K562 (cell line): Measurements from ENCODE around the gene NUTF2. TPM values are rescaled to one million over a fixed set of nuclear protein-coding genes. Genes with fewer than 3 reads are reported as not detected.

Experiments used
- ATAC-seq: fragments of 200-7000 bp; cut with Tn5 transposase; 3 replicates; pipeline ENCODE4 v1.9.1; 2020; ENCODE audit warnings: moderate library complexity
- BruUV-seq: library from RNA; stranded (reverse); fragments of 400-500 nt; replicated peaks from 2 replicates; lab custom pipeline; 2021; lab: Mats Ljungman, UMichigan
- CTCF ChIA-PET: fragments of 300-600 bp; formaldehyde crosslinking; extraction: SDS; loops from one replicate; lab custom pipeline; 2021; ENCODE audit warnings: low intra/inter-chr PET ratio; lab: Yijun Ruan, JAX
- POLR2A ChIA-PET: fragments of 300-600, 350-650 bp; sonication (Branson Sonifier 250); formaldehyde crosslinking; extraction: SDS; loops from one replicate; lab custom pipeline; 2021; ENCODE audit warnings: antibody characterized with exemption, inconsistent platforms; lab: Yijun Ruan, JAX
- DNase-seq, 4 experiments: peaks; one replicate each; pipeline versions ENCODE4 v3.0.0 to v3.0.0-alpha.2; 2011 to 2018; ENCODE audit warnings: low spot score in 3 of 4, mixed read lengths in 3 of 4; ENCODE audit errors: extremely low read depth in 1 of 4
- FAIRE-seq: peaks from 2 replicates; lab custom pipeline; 2011; peaks lifted over from hg19 to GRCh38; lab: Jason Lieb, UNC
- H2AFZ ChIP-seq: 2 replicates; pipeline ENCODE4 v1.6.0; 2011; ENCODE audit warnings: low read depth, low read length, control low read depth, inconsistent platforms
- H3K27ac ChIP-seq: fragments of 200-600 bp; 3 replicates; pipeline ENCODE4 v1.8.0; 2011; ENCODE audit warnings: low read depth, mild to moderate bottlenecking, control low read depth, inconsistent platforms, low read length, moderate library complexity, mixed read lengths; ENCODE audit errors: extremely low read depth
- H3K27me3 ChIP-seq, 2 experiments: fragments of 300-600 bp in 1 of 2; 2 replicates in 1 of 2; 3 replicates in 1 of 2; pipeline versions ENCODE4 v1.6.0 to v1.8.0; 2011; ENCODE audit warnings: inconsistent platforms in 2 of 2, low read length in 2 of 2, mild to moderate bottlenecking in 1 of 2, mixed read lengths in 1 of 2, moderate library complexity in 1 of 2; ENCODE audit not compliant: control insufficient read depth in 2 of 2, insufficient read depth in 2 of 2
- H3K36me3 ChIP-seq: fragments of 300-600 bp; 3 replicates; pipeline ENCODE4 v1.8.0; 2011; ENCODE audit warnings: mild to moderate bottlenecking, low read length, inconsistent platforms; ENCODE audit not compliant: control insufficient read depth, insufficient read depth
- H3K4me1 ChIP-seq, 2 experiments: fragments of 200-600 bp in 1 of 2; replicated peaks in 1 of 2; 2 replicates in 1 of 2; 3 replicates in 1 of 2; pipeline versions ENCODE4 v1.5.1 to v1.8.0; 2011; ENCODE audit warnings: inconsistent platforms in 2 of 2, low read length in 2 of 2, mild to moderate bottlenecking in 1 of 2, mixed read lengths in 1 of 2, moderate library complexity in 1 of 2; ENCODE audit not compliant: control insufficient read depth in 2 of 2, insufficient read depth in 2 of 2
- H3K4me2 ChIP-seq: 2 replicates; pipeline ENCODE4 v1.6.1; 2011; ENCODE audit warnings: low read length, control low read depth, inconsistent platforms, mixed read lengths; ENCODE audit not compliant: insufficient read depth
- H3K4me3 ChIP-seq: fragments of 200-600 bp; sonication (generic), shearing (Covaris generic); 2 replicates; pipeline ENCODE4 v1.5.1; 2016; ENCODE audit warnings: control low read depth, inconsistent platforms
- H3K79me2 ChIP-seq: fragments of 200-600 bp; 3 replicates; pipeline ENCODE4 v1.8.0; 2011; ENCODE audit warnings: low read length, inconsistent platforms; ENCODE audit not compliant: control insufficient read depth, insufficient read depth
- H3K9ac ChIP-seq, 2 experiments: 2 replicates each; pipeline versions ENCODE4 v1.6.0 to v1.6.1; 2011; ENCODE audit warnings: low read depth in 2 of 2, low read length in 2 of 2, control low read depth in 1 of 2, inconsistent platforms in 1 of 2, mild to moderate bottlenecking in 1 of 2, mixed read lengths in 1 of 2; ENCODE audit not compliant: insufficient read depth in 1 of 2
- H3K9me1 ChIP-seq: one replicate; pipeline ENCODE4 v1.6.0; 2011; ENCODE audit warnings: inconsistent platforms, mild to moderate bottlenecking, low read length, moderate library complexity; ENCODE audit not compliant: control insufficient read depth, insufficient read depth
- H3K9me3 ChIP-seq: replicated peaks from 2 replicates; pipeline ENCODE4 v1.5.1; 2011; ENCODE audit warnings: low read depth, low read length, inconsistent platforms; ENCODE audit not compliant: control insufficient read depth, insufficient read depth
- H4K20me1 ChIP-seq: replicated peaks from 2 replicates; pipeline ENCODE4 v1.6.1; 2011; ENCODE audit warnings: low read length, inconsistent platforms, mixed read lengths; ENCODE audit not compliant: control insufficient read depth, insufficient read depth
- HMG20B ChIP-seq: fragments of 250-450 bp; sonication (Bioruptor Pico); IDR thresholded peaks from 2 replicates; pipeline ENCODE4 v1.5.0; 2021; ENCODE audit warnings: mild to moderate bottlenecking
- NFE2 ChIP-seq: IDR thresholded peaks from 2 replicates; pipeline ENCODE4 v1.6.1; 2014; ENCODE audit warnings: antibody characterized with exemption, low read depth
- ZKSCAN3 ChIP-seq: fragments of 250-450 bp; sonication (Bioruptor Pico); IDR thresholded peaks from 2 replicates; pipeline ENCODE4 v1.4.0; 2020
- WGBS: fragments of 100-300 bp; shearing (Covaris generic); methylation state at CpG from one replicate; pipeline ENCODE4 v1.1.6; 2016; ENCODE audit warnings: low coverage, mixed read lengths; ENCODE audit not compliant: insufficient coverage; ENCODE audit errors: missing lambda C conversion rate; 5-methylcytosine and 5-hydroxymethylcytosine counted together
- in situ Hi-C: fragments of 300-500 bp; cut with MboI; formaldehyde crosslinking; loops from 4 replicates; pipeline ENCODE4 v1.15.0; 2018; ENCODE audit warnings: inconsistent platforms, mixed read lengths
- intact Hi-C: fragments of 100-400 bp; cut with micrococcal nuclease; formaldehyde crosslinking; loops from 2 replicates; pipeline ENCODE4 v1.14.2; 2022
- polyA plus RNA-seq, 8 experiments: library from polyadenylated mRNA; depleted of rRNA in 4 of 8; stranded (reverse) in 5 of 8; unstranded in 3 of 8; fragments of >200 nt; fragmentation: Nextera tagmentation in 2 of 8; fragmentation: Illumina TruSeq in 1 of 8; extraction: Ambion mirVana in 2 of 8; extraction: Trizol in 1 of 8; gene quantifications; 2 replicates each; pipeline versions ENCODE4 v1.2.1 to v1.2.3, GENCODE V29; 2011 to 2014; ENCODE audit warnings: inconsistent platforms in 1 of 8, missing spikeins in 1 of 8
- total RNA-seq, 7 experiments: library from RNA; depleted of rRNA in 6 of 7; stranded (reverse); fragments of >200 nt in 6 of 7; fragmentation: Illumina TruSeq in 2 of 7; extraction: Trizol in 2 of 7; gene quantifications; 2 replicates each; pipeline versions ENCODE4 v1.2.1 to v1.2.3, GENCODE V29; 2011 to 2021; ENCODE audit warnings: low replicate concordance in 1 of 7
- TF ChIP-seq, protein P1 (sequence below): fragments of 250-450 bp; sonication (Bioruptor Pico); IDR thresholded peaks from 2 replicates; pipeline ENCODE4 v1.5.0; 2020; ENCODE audit warnings: mild to moderate bottlenecking
- TF ChIP-seq, protein P2 (sequence below): fragments of 250-450 bp; sonication (Bioruptor Pico); IDR thresholded peaks from 2 replicates; pipeline ENCODE4 v1.8.0; 2022; ENCODE audit warnings: moderate library complexity, mild to moderate bottlenecking, inconsistent platforms
- TF ChIP-seq, protein P3 (sequence below): IDR thresholded peaks from 2 replicates; pipeline ENCODE4 v1.6.1; 2011; ENCODE audit warnings: borderline replicate concordance, low read depth, mild to moderate bottlenecking, moderate library complexity, low read length; ENCODE audit not compliant: insufficient read depth, poor library complexity, severe bottlenecking
- TF ChIP-seq, protein P4 (sequence below): sonication (generic); formaldehyde crosslinking; IDR thresholded peaks from 2 replicates; pipeline ENCODE4 v1.5.0; 2020; ENCODE audit warnings: missing genetic modification reagents

NUTF2 gene
- total and polyA plus RNA-seq, 9 of the 15 experiments (the other 6 are each of a cell fraction or from before 2014, with no cell fraction given): 106 to 248 (median 147) TPM

DNA sequence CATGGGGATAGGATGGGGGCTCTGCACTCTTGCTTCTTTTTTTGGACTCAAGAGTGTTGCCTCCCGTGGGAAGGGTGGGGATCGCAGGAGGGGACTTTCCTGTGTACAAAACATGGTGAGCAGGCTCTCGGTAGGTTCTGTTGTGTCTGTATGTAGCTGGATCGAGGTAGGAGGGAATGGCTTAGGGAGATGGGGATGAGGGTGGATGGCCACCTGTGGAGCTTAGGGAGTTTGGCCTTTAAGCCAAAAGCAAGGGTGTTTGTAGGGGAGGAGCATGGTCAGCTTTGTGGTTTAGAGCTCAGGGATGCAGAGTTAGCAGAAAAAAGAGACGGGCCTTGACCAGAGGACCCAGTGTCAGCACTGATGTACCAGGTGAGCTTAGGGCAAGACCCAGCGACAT lies 15.1 kb downstream of the NUTF2 start:
- 85% methylated on average over 6 of the region's 6 CpGs for WGBS
- intact Hi-C loops (no loop called here), in situ Hi-C loops (no loop called here)
- no TSS peak for BruUV-seq
- Histone ChIP-seq H3K4me3 (no peak overlapping the region), H3K9me3 (no peaks in the 10 kb centered on the region), H3K4me2 (no peak overlapping the region), H3K79me2 (peaks cover 80% of the 10 kb centered on the region), H3K9me1 (peaks cover 6% of the 10 kb centered on the region), H3K36me3 (peaks cover 67% of the 10 kb centered on the region), H3K27ac (no peak overlapping the region), H4K20me1 (peaks cover 41% of the 10 kb centered on the region), H2AFZ (no peak overlapping the region), H3K27me3 (no peaks in the 10 kb centered on the region), H3K4me1 (peaks cover 18 to 25% of the 10 kb centered on the region in 2 experiments), H3K9ac (no peak overlapping the region; a peak in 1 of 4 replicates)
- ChIA-PET CTCF (no interaction called here), POLR2A (interaction anchor here (0.5 to 1.5 kb wide), 4 partner anchors 10 to 189 kb away, joined by 3 to 5 read pairs (median 3); no protein-coding TSS in a partner anchor)
- ATAC-seq (no peak), FAIRE-seq (no peak), DNase-seq (no peak)
- TF ChIP-seq NFE2: no peak
- TF ChIP-seq, protein P1, sequence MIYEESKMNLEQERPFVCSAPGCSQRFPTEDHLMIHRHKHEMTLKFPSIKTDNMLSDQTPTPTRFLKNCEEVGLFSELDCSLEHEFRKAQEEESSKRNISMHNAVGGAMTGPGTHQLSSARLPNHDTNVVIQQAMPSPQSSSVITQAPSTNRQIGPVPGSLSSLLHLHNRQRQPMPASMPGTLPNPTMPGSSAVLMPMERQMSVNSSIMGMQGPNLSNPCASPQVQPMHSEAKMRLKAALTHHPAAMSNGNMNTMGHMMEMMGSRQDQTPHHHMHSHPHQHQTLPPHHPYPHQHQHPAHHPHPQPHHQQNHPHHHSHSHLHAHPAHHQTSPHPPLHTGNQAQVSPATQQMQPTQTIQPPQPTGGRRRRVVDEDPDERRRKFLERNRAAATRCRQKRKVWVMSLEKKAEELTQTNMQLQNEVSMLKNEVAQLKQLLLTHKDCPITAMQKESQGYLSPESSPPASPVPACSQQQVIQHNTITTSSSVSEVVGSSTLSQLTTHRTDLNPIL (CRISPR knock-in tag): no peak
- TF ChIP-seq, protein P2, sequence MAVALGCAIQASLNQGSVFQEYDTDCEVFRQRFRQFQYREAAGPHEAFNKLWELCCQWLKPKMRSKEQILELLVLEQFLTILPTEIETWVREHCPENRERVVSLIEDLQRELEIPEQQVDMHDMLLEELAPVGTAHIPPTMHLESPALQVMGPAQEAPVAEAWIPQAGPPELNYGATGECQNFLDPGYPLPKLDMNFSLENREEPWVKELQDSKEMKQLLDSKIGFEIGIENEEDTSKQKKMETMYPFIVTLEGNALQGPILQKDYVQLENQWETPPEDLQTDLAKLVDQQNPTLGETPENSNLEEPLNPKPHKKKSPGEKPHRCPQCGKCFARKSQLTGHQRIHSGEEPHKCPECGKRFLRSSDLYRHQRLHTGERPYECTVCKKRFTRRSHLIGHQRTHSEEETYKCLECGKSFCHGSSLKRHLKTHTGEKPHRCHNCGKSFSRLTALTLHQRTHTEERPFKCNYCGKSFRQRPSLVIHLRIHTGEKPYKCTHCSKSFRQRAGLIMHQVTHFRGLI (CRISPR knock-in tag): no peak
- TF ChIP-seq, protein P3, sequence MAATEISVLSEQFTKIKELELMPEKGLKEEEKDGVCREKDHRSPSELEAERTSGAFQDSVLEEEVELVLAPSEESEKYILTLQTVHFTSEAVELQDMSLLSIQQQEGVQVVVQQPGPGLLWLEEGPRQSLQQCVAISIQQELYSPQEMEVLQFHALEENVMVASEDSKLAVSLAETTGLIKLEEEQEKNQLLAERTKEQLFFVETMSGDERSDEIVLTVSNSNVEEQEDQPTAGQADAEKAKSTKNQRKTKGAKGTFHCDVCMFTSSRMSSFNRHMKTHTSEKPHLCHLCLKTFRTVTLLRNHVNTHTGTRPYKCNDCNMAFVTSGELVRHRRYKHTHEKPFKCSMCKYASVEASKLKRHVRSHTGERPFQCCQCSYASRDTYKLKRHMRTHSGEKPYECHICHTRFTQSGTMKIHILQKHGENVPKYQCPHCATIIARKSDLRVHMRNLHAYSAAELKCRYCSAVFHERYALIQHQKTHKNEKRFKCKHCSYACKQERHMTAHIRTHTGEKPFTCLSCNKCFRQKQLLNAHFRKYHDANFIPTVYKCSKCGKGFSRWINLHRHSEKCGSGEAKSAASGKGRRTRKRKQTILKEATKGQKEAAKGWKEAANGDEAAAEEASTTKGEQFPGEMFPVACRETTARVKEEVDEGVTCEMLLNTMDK: no peak
- TF ChIP-seq ZKSCAN3 (CRISPR knock-in tag): no peak
- TF ChIP-seq, protein P4, sequence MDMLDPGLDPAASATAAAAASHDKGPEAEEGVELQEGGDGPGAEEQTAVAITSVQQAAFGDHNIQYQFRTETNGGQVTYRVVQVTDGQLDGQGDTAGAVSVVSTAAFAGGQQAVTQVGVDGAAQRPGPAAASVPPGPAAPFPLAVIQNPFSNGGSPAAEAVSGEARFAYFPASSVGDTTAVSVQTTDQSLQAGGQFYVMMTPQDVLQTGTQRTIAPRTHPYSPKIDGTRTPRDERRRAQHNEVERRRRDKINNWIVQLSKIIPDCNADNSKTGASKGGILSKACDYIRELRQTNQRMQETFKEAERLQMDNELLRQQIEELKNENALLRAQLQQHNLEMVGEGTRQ (CRISPR knock-in tag): no peak
- TF ChIP-seq HMG20B: no peak
